K562 (cell line): ENCODE results near the gene RNASEH1. TPM values are rescaled to one million over a fixed set of nuclear protein-coding genes. Genes with fewer than 3 reads are reported as not detected.

Experiments used
- BRCA1 ChIP-seq, 2 experiments: fragments of 450-650 bp in 1 of 2; sonication (generic) in 1 of 2; formaldehyde crosslinking in 1 of 2; IDR thresholded peaks; 2 replicates each; pipeline versions ENCODE4 v1.5.0 to v1.6.1; 2017 to 2020; ENCODE audit warnings: mild to moderate bottlenecking in 1 of 2, missing genetic modification reagents in 1 of 2
- CHD2 ChIP-seq: IDR thresholded peaks from 2 replicates; pipeline ENCODE4 v1.6.1; 2011; ENCODE audit warnings: low read depth, low read length
- FOSL1 ChIP-seq: fragments of 200-800 bp; sonication (Bioruptor generic); conservative IDR thresholded peaks from 2 replicates; pipeline ENCODE4 v1.6.1; 2016; ENCODE audit warnings: missing genetic modification characterization, missing compliant biosample characterization
- KDM4B ChIP-seq, 2 experiments: fragments of 450-650 bp in 1 of 2; sonication (generic) in 1 of 2; IDR thresholded peaks; 2 replicates each; pipeline ENCODE4 v1.6.1; 2016 to 2017; ENCODE audit warnings: borderline replicate concordance in 2 of 2, antibody characterized with exemption in 1 of 2, low read depth in 1 of 2, mild to moderate bottlenecking in 1 of 2
- TCF15 ChIP-seq: fragments of 250-450 bp; sonication (Bioruptor Pico); IDR thresholded peaks from 2 replicates; pipeline ENCODE4 v1.8.0; 2022; ENCODE audit warnings: moderate library complexity, mild to moderate bottlenecking, inconsistent platforms
- ZNF12 ChIP-seq: sonication (generic); formaldehyde crosslinking; IDR thresholded peaks from 2 replicates; pipeline ENCODE4 v1.4.0; 2020; ENCODE audit warnings: mild to moderate bottlenecking, missing genetic modification reagents
- polyA plus RNA-seq, 8 experiments: library from polyadenylated mRNA; depleted of rRNA in 4 of 8; stranded (reverse) in 5 of 8; unstranded in 3 of 8; fragments of >200 nt; fragmentation: Nextera tagmentation in 2 of 8; fragmentation: Illumina TruSeq in 1 of 8; extraction: Ambion mirVana in 2 of 8; extraction: Trizol in 1 of 8; gene quantifications; 2 replicates each; pipeline versions ENCODE4 v1.2.1 to v1.2.3, GENCODE V29; 2011 to 2014; ENCODE audit warnings: inconsistent platforms in 1 of 8, missing spikeins in 1 of 8
- total RNA-seq, 7 experiments: library from RNA; depleted of rRNA in 6 of 7; stranded (reverse); fragments of >200 nt in 6 of 7; fragmentation: Illumina TruSeq in 2 of 7; extraction: Trizol in 2 of 7; gene quantifications; 2 replicates each; pipeline versions ENCODE4 v1.2.1 to v1.2.3, GENCODE V29; 2011 to 2021; ENCODE audit warnings: low replicate concordance in 1 of 7
- TF ChIP-seq, protein P1 (sequence below), 2 experiments: fragments of 450-650 bp in 1 of 2; sonication (generic) in 1 of 2; formaldehyde crosslinking in 1 of 2; IDR thresholded peaks; 2 replicates each; pipeline versions ENCODE4 v1.7.1 to v1.9.0; 2016 to 2022; ENCODE audit warnings: inconsistent platforms in 1 of 2, mild to moderate bottlenecking in 1 of 2, missing genetic modification reagents in 1 of 2
- TF ChIP-seq, protein P2 (sequence below): fragments of 450-650 bp; IDR thresholded peaks from 2 replicates; pipeline ENCODE4 v1.6.1; 2016; ENCODE audit warnings: antibody characterized with exemption
- TF ChIP-seq, protein P3 (sequence below): fragments of 200-800 bp; sonication (Bioruptor generic); IDR thresholded peaks from 2 replicates; pipeline ENCODE4 v1.6.1; 2017; ENCODE audit warnings: missing genetic modification characterization, missing compliant biosample characterization
- TF ChIP-seq, protein P4 (sequence below): fragments of 250-450 bp; sonication (Bioruptor Pico); IDR thresholded peaks from 2 replicates; pipeline ENCODE4 v1.4.0; 2020; ENCODE audit warnings: mild to moderate bottlenecking, moderate library complexity

Gene RNASEH1
- total and polyA plus RNA-seq, 9 of the 15 experiments (the other 6 are each of a cell fraction or from before 2014, with no cell fraction given), result 25.7 to 47.5 (median 42.8) TPM

DNA sequence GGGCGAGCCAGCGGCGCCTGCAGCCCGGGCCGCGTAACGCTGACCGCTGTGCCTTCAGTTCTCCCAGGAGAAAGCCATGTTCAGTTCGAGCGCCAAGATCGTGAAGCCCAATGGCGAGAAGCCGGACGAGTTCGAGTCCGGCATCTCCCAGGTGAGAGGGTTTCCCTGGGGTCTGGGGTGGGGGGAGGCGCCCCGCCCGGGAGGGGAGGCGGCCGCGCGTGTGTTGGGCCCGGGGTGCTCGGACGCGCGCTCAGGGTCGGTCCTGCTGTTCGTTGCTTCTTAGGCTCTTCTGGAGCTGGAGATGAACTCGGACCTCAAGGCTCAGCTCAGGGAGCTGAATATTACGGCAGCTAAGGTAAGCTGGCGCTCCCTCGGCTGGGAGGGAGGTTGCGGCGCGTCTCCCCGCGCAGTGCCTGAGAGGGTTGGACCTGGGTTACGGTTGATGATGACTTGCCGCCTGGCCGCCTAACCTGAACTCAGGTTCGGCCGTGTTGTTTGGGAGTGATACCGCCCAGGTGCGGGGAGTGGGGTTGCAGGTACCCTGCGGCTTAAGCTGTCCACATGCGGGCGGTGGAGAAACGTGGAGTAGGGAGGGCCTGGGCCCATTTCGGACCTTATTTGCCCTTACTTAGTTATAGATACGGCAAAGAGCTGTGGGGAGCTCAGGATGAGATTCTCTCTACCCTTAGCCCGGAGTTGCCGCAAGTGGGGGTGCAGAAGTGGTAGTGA lies 17.6 kb upstream of the RNASEH1 start (continued):
- TF ChIP-seq, protein P1, sequence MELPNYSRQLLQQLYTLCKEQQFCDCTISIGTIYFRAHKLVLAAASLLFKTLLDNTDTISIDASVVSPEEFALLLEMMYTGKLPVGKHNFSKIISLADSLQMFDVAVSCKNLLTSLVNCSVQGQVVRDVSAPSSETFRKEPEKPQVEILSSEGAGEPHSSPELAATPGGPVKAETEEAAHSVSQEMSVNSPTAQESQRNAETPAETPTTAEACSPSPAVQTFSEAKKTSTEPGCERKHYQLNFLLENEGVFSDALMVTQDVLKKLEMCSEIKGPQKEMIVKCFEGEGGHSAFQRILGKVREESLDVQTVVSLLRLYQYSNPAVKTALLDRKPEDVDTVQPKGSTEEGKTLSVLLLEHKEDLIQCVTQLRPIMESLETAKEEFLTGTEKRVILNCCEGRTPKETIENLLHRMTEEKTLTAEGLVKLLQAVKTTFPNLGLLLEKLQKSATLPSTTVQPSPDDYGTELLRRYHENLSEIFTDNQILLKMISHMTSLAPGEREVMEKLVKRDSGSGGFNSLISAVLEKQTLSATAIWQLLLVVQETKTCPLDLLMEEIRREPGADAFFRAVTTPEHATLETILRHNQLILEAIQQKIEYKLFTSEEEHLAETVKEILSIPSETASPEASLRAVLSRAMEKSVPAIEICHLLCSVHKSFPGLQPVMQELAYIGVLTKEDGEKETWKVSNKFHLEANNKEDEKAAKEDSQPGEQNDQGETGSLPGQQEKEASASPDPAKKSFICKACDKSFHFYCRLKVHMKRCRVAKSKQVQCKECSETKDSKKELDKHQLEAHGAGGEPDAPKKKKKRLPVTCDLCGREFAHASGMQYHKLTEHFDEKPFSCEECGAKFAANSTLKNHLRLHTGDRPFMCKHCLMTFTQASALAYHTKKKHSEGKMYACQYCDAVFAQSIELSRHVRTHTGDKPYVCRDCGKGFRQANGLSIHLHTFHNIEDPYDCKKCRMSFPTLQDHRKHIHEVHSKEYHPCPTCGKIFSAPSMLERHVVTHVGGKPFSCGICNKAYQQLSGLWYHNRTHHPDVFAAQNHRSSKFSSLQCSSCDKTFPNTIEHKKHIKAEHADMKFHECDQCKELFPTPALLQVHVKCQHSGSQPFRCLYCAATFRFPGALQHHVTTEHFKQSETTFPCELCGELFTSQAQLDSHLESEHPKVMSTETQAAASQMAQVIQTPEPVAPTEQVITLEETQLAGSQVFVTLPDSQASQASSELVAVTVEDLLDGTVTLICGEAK (IDR thresholded peaks at IDR 0.05), result no peak
- TF ChIP-seq, protein P1 (CRISPR knock-in tag; IDR thresholded peaks at IDR 0.05), result no peak
- TF ChIP-seq, protein P2, sequence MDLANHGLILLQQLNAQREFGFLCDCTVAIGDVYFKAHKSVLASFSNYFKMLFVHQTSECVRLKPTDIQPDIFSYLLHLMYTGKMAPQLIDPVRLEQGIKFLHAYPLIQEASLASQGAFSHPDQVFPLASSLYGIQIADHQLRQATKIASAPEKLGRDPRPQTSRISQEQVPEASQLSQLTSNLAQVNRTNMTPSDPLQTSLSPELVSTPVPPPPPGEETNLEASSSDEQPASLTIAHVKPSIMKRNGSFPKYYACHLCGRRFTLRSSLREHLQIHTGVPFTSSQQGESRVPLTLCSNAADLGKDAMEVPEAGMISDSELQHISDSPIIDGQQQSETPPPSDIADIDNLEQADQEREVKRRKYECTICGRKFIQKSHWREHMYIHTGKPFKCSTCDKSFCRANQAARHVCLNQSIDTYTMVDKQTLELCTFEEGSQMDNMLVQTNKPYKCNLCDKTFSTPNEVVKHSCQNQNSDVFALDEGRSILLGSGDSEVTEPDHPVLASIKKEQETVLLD, result no peak
- TF ChIP-seq, protein P3, sequence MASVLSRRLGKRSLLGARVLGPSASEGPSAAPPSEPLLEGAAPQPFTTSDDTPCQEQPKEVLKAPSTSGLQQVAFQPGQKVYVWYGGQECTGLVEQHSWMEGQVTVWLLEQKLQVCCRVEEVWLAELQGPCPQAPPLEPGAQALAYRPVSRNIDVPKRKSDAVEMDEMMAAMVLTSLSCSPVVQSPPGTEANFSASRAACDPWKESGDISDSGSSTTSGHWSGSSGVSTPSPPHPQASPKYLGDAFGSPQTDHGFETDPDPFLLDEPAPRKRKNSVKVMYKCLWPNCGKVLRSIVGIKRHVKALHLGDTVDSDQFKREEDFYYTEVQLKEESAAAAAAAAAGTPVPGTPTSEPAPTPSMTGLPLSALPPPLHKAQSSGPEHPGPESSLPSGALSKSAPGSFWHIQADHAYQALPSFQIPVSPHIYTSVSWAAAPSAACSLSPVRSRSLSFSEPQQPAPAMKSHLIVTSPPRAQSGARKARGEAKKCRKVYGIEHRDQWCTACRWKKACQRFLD (CRISPR knock-in tag), result no peak
- TF ChIP-seq ZNF12, result peak; percentile 12; the same call in 1 of the 2 replicates
- no peak for TF ChIP-seq BRCA1 (IDR thresholded peaks at IDR 0.05)
- TF ChIP-seq BRCA1 (CRISPR knock-in tag; IDR thresholded peaks at IDR 0.05), result 0 out of 2 replicates have a peak, but pooled peaks have one; percentile 71
- no peak for TF ChIP-seq TCF15 (CRISPR knock-in tag)
- TF ChIP-seq KDM4B (IDR thresholded peaks at IDR 0.05; ENCODE audit: borderline replicate concordance in 2 of 2, low read depth in 1 of 2), result no peak
- no peak for TF ChIP-seq FOSL1 (tag)
- TF ChIP-seq CHD2, result no peak
- TF ChIP-seq, protein P4, sequence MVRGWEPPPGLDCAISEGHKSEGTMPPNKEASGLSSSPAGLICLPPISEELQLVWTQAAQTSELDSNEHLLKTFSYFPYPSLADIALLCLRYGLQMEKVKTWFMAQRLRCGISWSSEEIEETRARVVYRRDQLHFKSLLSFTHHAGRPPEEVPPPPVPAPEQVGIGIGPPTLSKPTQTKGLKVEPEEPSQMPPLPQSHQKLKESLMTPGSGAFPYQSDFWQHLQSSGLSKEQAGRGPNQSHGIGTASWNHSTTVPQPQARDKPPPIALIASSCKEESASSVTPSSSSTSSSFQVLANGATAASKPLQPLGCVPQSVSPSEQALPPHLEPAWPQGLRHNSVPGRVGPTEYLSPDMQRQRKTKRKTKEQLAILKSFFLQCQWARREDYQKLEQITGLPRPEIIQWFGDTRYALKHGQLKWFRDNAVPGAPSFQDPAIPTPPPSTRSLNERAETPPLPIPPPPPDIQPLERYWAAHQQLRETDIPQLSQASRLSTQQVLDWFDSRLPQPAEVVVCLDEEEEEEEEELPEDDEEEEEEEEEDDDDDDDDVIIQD (CRISPR knock-in tag), result no peak
